Measurements from ENCODE around the gene RB1. TPM values are rescaled to one million over a fixed set of nuclear protein-coding genes. Genes with fewer than 3 reads are reported as not detected.

Gene RB1
- total RNA-seq, 1 experiment from 2014 or later: 36.7 TPM

DNA sequence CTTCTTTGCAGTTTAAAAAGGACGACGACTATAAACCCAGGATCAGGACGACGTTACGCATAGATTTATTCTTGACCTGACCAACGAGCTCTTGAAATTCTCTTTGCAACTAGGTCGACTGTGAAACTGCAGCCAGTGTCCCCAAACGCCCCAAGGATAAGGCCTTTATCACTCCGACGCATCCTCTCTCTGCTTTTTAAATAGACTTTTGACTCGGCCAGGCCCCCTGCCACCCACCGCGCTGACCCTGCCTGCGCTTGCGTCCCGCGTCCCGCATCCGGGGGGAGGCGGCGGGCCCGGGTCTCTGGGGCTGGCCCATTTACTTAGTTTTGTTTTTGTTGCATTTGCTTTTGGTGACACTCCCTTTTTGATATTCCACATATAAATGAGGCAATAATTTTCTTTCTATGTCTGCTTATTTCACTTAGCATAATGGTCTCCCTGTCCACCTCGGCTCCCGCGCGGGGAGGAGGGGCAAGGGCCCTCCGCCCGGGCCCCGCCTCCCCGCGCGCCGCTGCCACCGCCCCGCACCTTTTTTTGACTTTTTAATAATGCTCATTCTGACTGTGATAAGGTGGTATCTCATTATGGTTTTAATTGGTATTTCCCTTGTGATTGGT lies 17.4 kb downstream of the RB1 start:
- intact Hi-C loops (cut with micrococcal nuclease): no loop called here
- H3K36me3 ChIP-seq (ENCODE audit: control insufficient read depth in 1 of 2, insufficient read depth in 2 of 2, low read length in 2 of 2): no peaks in the 10 kb centered on the region
- no peak overlapping the region for H3K4me3 ChIP-seq (replicated peaks in 1 of 2; ENCODE audit: low read depth in 1 of 2, low read length in 2 of 2)
- H4K20me1 ChIP-seq (ENCODE audit: insufficient read depth): no peaks in the 10 kb centered on the region
- TF ChIP-seq FOSL1 (IDR thresholded peaks at IDR 0.05; ENCODE audit: low read depth) (no peak), CBX3 (IDR thresholded peaks at IDR 0.05; ENCODE audit: low read depth) (no peak), EGR1 (IDR thresholded peaks at IDR 0.05; ENCODE audit: low read depth) (no peak), ZFX (IDR thresholded peaks at IDR 0.05) (no peak), POLR2A (IDR thresholded peaks at IDR 0.05; ENCODE audit: borderline replicate concordance, extremely low read depth, insufficient read depth, insufficient read length) (no peak), ELF1 (IDR thresholded peaks at IDR 0.05; ENCODE audit: borderline replicate concordance, low read depth) (no peak), TCF7L2 (IDR thresholded peaks at IDR 0.05; ENCODE audit: borderline replicate concordance, extremely low read depth, insufficient read depth, insufficient read length) (no peak)
- no peak overlapping the region for H3K9ac ChIP-seq (ENCODE audit: low read length)
- POLR2A ChIA-PET: no interaction called here
- H3K79me2 ChIP-seq (ENCODE audit: insufficient read depth, low read length): peaks cover 2% of the 10 kb centered on the region; the same call in 1 of the 2 replicates
- no peaks in the 10 kb centered on the region for H3K4me1 ChIP-seq (ENCODE audit: control insufficient read depth in 1 of 2, insufficient read depth in 2 of 2, low read length in 2 of 2)
- no peak overlapping the region for H2AFZ ChIP-seq (ENCODE audit: low read depth, low read length, poor library complexity, severe bottlenecking)
- no peak overlapping the region for H3K4me2 ChIP-seq (ENCODE audit: low read length)
- no peaks in the 10 kb centered on the region for H3K9me3 ChIP-seq (ENCODE audit: control insufficient read depth in 1 of 2, insufficient read depth in 1 of 2, low read depth in 1 of 2, low read length in 2 of 2)
- CTCF ChIA-PET: no interaction called here
- DNase-seq (ENCODE audit: low read depth, low spot score) (no peak), ATAC-seq (no peak)
- RAD21 ChIA-PET (ENCODE audit: low non-redundant PET in 1 of 2, low total read pairs in 2 of 2, uncharacterized antibody in 2 of 2, unreplicated experiment in 2 of 2): no interaction called here
- no peaks in the 10 kb centered on the region for H3K27me3 ChIP-seq (ENCODE audit: insufficient read depth, low read length)
- H3K27ac ChIP-seq (ENCODE audit: low read depth, low read length): no peak overlapping the region
- BruUV-seq (replicated peaks): no TSS peak
- no peaks in the 10 kb centered on the region for H3K9me2 ChIP-seq (ENCODE audit: insufficient read depth)

DNA sequence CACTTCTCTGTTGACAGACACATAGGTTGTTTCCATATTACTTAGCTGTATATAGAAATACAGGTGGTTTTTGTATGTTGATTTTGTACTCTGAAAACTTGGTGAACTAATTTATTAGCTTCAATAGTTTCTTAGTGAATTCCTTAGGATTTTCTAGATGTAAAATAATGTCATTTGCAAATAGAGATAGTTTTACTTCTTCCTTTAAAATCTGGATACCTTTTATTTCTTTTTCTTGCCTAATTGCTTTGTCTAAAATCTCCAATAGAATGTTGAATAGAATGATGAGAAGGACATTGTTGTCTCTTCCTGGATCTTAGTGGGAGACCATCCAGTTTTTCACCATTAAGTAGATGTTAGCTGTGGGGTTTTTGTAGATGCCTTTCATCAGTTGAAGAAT lies 18.7 kb downstream of the RB1 start:
- DNase-seq (ENCODE audit: low read depth, low spot score): no peak
- no peak overlapping the region for H3K9ac ChIP-seq (ENCODE audit: low read length)
- intact Hi-C loops (cut with micrococcal nuclease): no loop called here
- no peak overlapping the region for H2AFZ ChIP-seq (ENCODE audit: low read depth, low read length, poor library complexity, severe bottlenecking)
- no TSS peak for BruUV-seq (replicated peaks)
- H3K4me3 ChIP-seq (replicated peaks in 1 of 2; ENCODE audit: low read depth in 1 of 2, low read length in 2 of 2): no peak overlapping the region
- H4K20me1 ChIP-seq (ENCODE audit: insufficient read depth): no peaks in the 10 kb centered on the region
- TF ChIP-seq CEBPB (IDR thresholded peaks at IDR 0.05; ENCODE audit: low read depth) (no peak), POLR2AphosphoS5 (IDR thresholded peaks at IDR 0.05; ENCODE audit: low read depth, low read length) (no peak), JUND (IDR thresholded peaks at IDR 0.05) (no peak), SIN3A (IDR thresholded peaks at IDR 0.05; ENCODE audit: low read depth) (no peak), RAD21 (IDR thresholded peaks at IDR 0.05; ENCODE audit: low read depth) (no peak), TCF7L2 (IDR thresholded peaks at IDR 0.05; ENCODE audit: borderline replicate concordance, extremely low read depth, insufficient read depth, insufficient read length) (no peak), CBX3 (IDR thresholded peaks at IDR 0.05; ENCODE audit: low read depth) (no peak), ZNF274 (IDR thresholded peaks at IDR 0.05; ENCODE audit: low read depth, low read length) (no peak)
- TF ChIP-seq, protein P1, sequence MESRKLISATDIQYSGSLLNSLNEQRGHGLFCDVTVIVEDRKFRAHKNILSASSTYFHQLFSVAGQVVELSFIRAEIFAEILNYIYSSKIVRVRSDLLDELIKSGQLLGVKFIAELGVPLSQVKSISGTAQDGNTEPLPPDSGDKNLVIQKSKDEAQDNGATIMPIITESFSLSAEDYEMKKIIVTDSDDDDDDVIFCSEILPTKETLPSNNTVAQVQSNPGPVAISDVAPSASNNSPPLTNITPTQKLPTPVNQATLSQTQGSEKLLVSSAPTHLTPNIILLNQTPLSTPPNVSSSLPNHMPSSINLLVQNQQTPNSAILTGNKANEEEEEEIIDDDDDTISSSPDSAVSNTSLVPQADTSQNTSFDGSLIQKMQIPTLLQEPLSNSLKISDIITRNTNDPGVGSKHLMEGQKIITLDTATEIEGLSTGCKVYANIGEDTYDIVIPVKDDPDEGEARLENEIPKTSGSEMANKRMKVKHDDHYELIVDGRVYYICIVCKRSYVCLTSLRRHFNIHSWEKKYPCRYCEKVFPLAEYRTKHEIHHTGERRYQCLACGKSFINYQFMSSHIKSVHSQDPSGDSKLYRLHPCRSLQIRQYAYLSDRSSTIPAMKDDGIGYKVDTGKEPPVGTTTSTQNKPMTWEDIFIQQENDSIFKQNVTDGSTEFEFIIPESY (IDR thresholded peaks at IDR 0.05; ENCODE audit: extremely low read depth, insufficient replicate concordance, low read length): no peak
- TF ChIP-seq, protein P2, sequence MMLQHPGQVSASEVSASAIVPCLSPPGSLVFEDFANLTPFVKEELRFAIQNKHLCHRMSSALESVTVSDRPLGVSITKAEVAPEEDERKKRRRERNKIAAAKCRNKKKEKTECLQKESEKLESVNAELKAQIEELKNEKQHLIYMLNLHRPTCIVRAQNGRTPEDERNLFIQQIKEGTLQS (IDR thresholded peaks at IDR 0.05): no peak
- H3K79me2 ChIP-seq (ENCODE audit: insufficient read depth, low read length): peaks cover 2% of the 10 kb centered on the region; the same call in 1 of the 2 replicates
- H3K27ac ChIP-seq (ENCODE audit: low read depth, low read length): no peak overlapping the region
- ChIA-PET CTCF (no interaction called here), RAD21 (ENCODE audit: low non-redundant PET in 1 of 2, low total read pairs in 2 of 2, uncharacterized antibody in 2 of 2, unreplicated experiment in 2 of 2) (no interaction called here), POLR2A (no interaction called here)
- no peaks in the 10 kb centered on the region for H3K27me3 ChIP-seq (ENCODE audit: insufficient read depth, low read length)
- H3K36me3 ChIP-seq (ENCODE audit: control insufficient read depth in 1 of 2, insufficient read depth in 2 of 2, low read length in 2 of 2): no peaks in the 10 kb centered on the region
- H3K4me2 ChIP-seq (ENCODE audit: low read length): no peak overlapping the region
- no peaks in the 10 kb centered on the region for H3K9me2 ChIP-seq (ENCODE audit: insufficient read depth)
- no peak for ATAC-seq
- no peaks in the 10 kb centered on the region for H3K4me1 ChIP-seq (ENCODE audit: control insufficient read depth in 1 of 2, insufficient read depth in 2 of 2, low read length in 2 of 2)
- no peaks in the 10 kb centered on the region for H3K9me3 ChIP-seq (ENCODE audit: control insufficient read depth in 1 of 2, insufficient read depth in 1 of 2, low read depth in 1 of 2, low read length in 2 of 2)
